HepG2 (cell line): Measurements from ENCODE around the gene KHK.

Experiments used
- CREB1 ChIP-seq, 2 experiments: fragments of 450-650 bp in 1 of 2; IDR thresholded peaks; 2 replicates each; pipeline ENCODE4 v1.6.1; 2016 to 2017; ENCODE audit warnings: control low read depth in 1 of 2, mild to moderate bottlenecking in 1 of 2, missing compliant biosample characterization in 1 of 2, missing genetic modification characterization in 1 of 2
- EZH2 ChIP-seq: conservative IDR thresholded peaks from 2 replicates; pipeline ENCODE4 v1.6.1; 2012; ENCODE audit warnings: mild to moderate bottlenecking, low read depth, low read length, moderate library complexity
- FOSL2 ChIP-seq: sonication (generic); formaldehyde crosslinking; IDR thresholded peaks from 2 replicates; pipeline ENCODE4 v1.4.0; 2020; ENCODE audit warnings: missing genetic modification reagents
- HDAC6 ChIP-seq: fragments of 200-600 bp; sonication (generic); IDR thresholded peaks from 2 replicates; pipeline ENCODE4 v1.7.0; 2017; ENCODE audit warnings: mild to moderate bottlenecking, antibody characterized with exemption, low read length, low read depth
- JUND ChIP-seq: sonication (generic); formaldehyde crosslinking; IDR thresholded peaks from 2 replicates; pipeline ENCODE4 v1.8.0; 2022; ENCODE audit warnings: mild to moderate bottlenecking, missing genetic modification reagents
- MAFK ChIP-seq, 2 experiments: IDR thresholded peaks in 1 of 2; conservative IDR thresholded peaks in 1 of 2; 2 replicates each; pipeline ENCODE4 v1.6.1; 2011; ENCODE audit warnings: improper control_type of control experiment in 2 of 2, low read length in 2 of 2
- NONO ChIP-seq, 2 experiments: fragments of 450-650 bp in 1 of 2; sonication (generic) in 1 of 2; formaldehyde crosslinking in 1 of 2; IDR thresholded peaks in 1 of 2; conservative IDR thresholded peaks in 1 of 2; 2 replicates each; pipeline versions ENCODE4 v1.6.1 to v1.8.0; 2017 to 2022; ENCODE audit warnings: mild to moderate bottlenecking in 1 of 2, missing genetic modification reagents in 1 of 2, moderate library complexity in 1 of 2
- NR2C2 ChIP-seq: sonication (generic); formaldehyde crosslinking; IDR thresholded peaks from 2 replicates; pipeline ENCODE4 v1.4.0; 2020; ENCODE audit warnings: missing genetic modification reagents, mild to moderate bottlenecking, moderate library complexity, borderline replicate concordance
- TF ChIP-seq, protein P1 (sequence below): IDR thresholded peaks from 2 replicates; pipeline ENCODE4 v1.6.1; 2016; ENCODE audit warnings: low read depth
- TF ChIP-seq, protein P2 (sequence below): sonication (generic); formaldehyde crosslinking; IDR thresholded peaks from 2 replicates; pipeline ENCODE4 v1.8.1; 2022; ENCODE audit warnings: mild to moderate bottlenecking, missing genetic modification reagents
- TF ChIP-seq, protein P3 (sequence below): sonication (generic); formaldehyde crosslinking; IDR thresholded peaks from 2 replicates; pipeline ENCODE4 v1.5.0; 2020; ENCODE audit warnings: mild to moderate bottlenecking, missing genetic modification reagents, moderate library complexity
- TF ChIP-seq, protein P4 (sequence below): IDR thresholded peaks from 2 replicates; pipeline ENCODE4 v1.6.1; 2016; ENCODE audit warnings: missing compliant biosample characterization, missing genetic modification reagents, borderline replicate concordance
- TF ChIP-seq, protein P5 (sequence below): sonication (generic); formaldehyde crosslinking; IDR thresholded peaks from 2 replicates; pipeline ENCODE4 v1.5.1; 2020; ENCODE audit warnings: mild to moderate bottlenecking, missing genetic modification reagents

DNA sequence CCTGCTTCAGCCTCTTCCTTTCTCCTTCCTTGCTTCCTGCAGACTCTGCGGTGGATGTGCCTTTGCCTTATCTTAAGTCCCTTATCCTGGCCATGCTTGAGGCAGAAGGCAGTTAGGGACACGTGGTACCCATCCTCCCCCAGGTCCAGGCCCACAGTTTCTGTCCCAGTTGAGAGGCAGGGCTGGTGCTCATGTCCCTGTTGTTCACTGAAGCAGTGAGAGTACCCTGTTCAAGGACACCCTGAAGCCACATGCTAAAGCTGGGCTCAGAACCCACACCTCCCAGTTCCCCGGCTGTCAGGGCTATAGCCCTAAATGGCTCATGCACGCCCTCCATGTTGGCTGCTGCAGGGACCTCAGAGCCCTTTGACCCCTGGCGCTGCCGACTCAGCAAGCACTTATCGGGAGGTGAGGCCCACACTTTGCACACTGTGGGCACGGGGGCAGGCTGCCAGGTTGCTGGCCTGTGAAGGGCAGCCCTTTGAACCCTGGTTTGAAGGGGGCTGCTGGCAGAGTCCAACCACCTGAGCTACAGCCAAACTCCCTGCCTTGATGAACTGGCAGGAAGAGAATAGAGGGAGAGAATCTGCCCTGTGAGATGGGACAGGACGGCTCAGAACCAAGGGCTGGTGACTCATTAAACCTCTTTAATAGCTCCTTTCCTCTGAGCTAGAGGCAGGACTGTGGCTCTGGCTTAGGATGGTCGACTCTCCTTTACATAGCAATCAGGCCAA, 6.3 kb downstream of the KHK start:
- TF ChIP-seq, protein P1, sequence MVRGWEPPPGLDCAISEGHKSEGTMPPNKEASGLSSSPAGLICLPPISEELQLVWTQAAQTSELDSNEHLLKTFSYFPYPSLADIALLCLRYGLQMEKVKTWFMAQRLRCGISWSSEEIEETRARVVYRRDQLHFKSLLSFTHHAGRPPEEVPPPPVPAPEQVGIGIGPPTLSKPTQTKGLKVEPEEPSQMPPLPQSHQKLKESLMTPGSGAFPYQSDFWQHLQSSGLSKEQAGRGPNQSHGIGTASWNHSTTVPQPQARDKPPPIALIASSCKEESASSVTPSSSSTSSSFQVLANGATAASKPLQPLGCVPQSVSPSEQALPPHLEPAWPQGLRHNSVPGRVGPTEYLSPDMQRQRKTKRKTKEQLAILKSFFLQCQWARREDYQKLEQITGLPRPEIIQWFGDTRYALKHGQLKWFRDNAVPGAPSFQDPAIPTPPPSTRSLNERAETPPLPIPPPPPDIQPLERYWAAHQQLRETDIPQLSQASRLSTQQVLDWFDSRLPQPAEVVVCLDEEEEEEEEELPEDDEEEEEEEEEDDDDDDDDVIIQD (CRISPR knock-in tag): peak; percentile 69; the same call in 1 of the 2 replicates
- TF ChIP-seq, protein P2, sequence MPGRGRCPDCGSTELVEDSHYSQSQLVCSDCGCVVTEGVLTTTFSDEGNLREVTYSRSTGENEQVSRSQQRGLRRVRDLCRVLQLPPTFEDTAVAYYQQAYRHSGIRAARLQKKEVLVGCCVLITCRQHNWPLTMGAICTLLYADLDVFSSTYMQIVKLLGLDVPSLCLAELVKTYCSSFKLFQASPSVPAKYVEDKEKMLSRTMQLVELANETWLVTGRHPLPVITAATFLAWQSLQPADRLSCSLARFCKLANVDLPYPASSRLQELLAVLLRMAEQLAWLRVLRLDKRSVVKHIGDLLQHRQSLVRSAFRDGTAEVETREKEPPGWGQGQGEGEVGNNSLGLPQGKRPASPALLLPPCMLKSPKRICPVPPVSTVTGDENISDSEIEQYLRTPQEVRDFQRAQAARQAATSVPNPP (CRISPR knock-in tag): no peak
- TF ChIP-seq CREB1 (IDR thresholded peaks at IDR 0.05): no peak
- TF ChIP-seq CREB1 (CRISPR knock-in tag; IDR thresholded peaks at IDR 0.05): no peak
- no peak for TF ChIP-seq NONO (IDR thresholded peaks at IDR 0.05)
- peak; percentile 87 for TF ChIP-seq NONO (CRISPR knock-in tag; conservative IDR thresholded peaks at IDR 0.05)
- peak; percentile 74 for TF ChIP-seq FOSL2
- peak; percentile 97 for TF ChIP-seq NR2C2 (CRISPR knock-in tag)
- no peak; the same call in 1 of the 2 replicates for TF ChIP-seq JUND (CRISPR knock-in tag)
- TF ChIP-seq, protein P3, sequence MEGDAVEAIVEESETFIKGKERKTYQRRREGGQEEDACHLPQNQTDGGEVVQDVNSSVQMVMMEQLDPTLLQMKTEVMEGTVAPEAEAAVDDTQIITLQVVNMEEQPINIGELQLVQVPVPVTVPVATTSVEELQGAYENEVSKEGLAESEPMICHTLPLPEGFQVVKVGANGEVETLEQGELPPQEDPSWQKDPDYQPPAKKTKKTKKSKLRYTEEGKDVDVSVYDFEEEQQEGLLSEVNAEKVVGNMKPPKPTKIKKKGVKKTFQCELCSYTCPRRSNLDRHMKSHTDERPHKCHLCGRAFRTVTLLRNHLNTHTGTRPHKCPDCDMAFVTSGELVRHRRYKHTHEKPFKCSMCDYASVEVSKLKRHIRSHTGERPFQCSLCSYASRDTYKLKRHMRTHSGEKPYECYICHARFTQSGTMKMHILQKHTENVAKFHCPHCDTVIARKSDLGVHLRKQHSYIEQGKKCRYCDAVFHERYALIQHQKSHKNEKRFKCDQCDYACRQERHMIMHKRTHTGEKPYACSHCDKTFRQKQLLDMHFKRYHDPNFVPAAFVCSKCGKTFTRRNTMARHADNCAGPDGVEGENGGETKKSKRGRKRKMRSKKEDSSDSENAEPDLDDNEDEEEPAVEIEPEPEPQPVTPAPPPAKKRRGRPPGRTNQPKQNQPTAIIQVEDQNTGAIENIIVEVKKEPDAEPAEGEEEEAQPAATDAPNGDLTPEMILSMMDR (CRISPR knock-in tag): peak; percentile 47
- TF ChIP-seq, protein P4, sequence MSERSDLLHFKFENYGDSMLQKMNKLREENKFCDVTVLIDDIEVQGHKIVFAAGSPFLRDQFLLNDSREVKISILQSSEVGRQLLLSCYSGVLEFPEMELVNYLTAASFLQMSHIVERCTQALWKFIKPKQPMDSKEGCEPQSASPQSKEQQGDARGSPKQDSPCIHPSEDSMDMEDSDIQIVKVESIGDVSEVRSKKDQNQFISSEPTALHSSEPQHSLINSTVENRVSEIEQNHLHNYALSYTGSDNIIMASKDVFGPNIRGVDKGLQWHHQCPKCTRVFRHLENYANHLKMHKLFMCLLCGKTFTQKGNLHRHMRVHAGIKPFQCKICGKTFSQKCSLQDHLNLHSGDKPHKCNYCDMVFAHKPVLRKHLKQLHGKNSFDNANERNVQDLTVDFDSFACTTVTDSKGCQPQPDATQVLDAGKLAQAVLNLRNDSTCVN: peak; percentile 68; the same call in 1 of the 2 replicates
- no peak for TF ChIP-seq HDAC6
- TF ChIP-seq MAFK (conservative IDR thresholded peaks at IDR 0.05 in 1 of 2, IDR thresholded peaks at IDR 0.05 in 1 of 2; ENCODE audit: low read length in 2 of 2): peak; percentile 76 to 84
- TF ChIP-seq, protein P5, sequence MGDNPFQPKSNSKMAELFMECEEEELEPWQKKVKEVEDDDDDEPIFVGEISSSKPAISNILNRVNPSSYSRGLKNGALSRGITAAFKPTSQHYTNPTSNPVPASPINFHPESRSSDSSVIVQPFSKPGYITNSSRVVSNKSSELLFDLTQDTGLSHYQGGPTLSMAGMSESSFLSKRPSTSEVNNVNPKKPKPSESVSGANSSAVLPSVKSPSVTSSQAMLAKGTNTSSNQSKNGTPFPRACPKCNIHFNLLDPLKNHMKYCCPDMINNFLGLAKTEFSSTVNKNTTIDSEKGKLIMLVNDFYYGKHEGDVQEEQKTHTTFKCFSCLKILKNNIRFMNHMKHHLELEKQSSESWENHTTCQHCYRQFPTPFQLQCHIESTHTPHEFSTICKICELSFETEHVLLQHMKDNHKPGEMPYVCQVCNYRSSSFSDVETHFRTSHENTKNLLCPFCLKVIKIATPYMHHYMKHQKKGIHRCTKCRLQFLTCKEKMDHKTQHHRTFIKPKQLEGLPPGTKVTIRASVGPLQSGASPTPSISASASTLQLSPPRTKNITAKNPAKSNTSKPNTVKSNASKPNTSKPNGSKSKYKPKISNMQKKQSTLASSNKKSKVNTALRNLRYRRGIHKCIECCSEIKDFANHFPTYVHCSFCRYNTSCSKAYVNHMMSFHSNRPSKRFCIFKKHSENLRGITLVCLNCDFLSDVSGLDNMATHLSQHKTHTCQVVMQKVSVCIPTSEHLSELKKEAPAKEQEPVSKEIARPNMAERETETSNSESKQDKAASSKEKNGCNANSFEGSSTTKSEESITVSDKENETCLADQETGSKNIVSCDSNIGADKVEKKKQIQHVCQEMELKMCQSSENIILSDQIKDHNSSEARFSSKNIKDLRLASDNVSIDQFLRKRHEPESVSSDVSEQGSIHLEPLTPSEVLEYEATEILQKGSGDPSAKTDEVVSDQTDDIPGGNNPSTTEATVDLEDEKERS (CRISPR knock-in tag): no peak
- no peak for TF ChIP-seq EZH2
